Measurements from ENCODE around the gene MYH7.
A peak's percentile ranks its signal among the peaks of the same experiment; 100 is the strongest.

The MYH7 gene

GRCh38 chr14:23385642-23386265 is 49.7 kb downstream of the MYH7 start:
- DNase-seq: no peak

GRCh38 chr14:23385244-23385641 is 50.2 kb downstream of the MYH7 start:
- no peak for DNase-seq

GRCh38 chr14:23384364-23385080 is 50.9 kb downstream of the MYH7 start:
- no peak for DNase-seq

- DNase-seq: no peak
These were observed 52.6 kb downstream of the MYH7 start for GRCh38 chr14:23382731-23383440.

GRCh38 chr14:23382276-23382675 is 53.2 kb downstream of the MYH7 start:
- no peak for DNase-seq

GRCh38 chr14:23381871-23382270 is 53.6 kb downstream of the MYH7 start:
- DNase-seq: no peak

GRCh38 chr14:23380976-23381375 is 54.5 kb downstream of the MYH7 start:
- DNase-seq: no peak

- DNase-seq: no peak
These were observed 55.1 kb downstream of the MYH7 start for GRCh38 chr14:23380197-23380914.

GRCh38 chr14:23379366-23380196 is 55.9 kb downstream of the MYH7 start:
- DNase-seq: peak; percentile 25 to 71 (median 58)

GRCh38 chr14:23378612-23379220 is 56.7 kb downstream of the MYH7 start:
- DNase-seq: no peak

- no peak for DNase-seq
These were observed 57.6 kb downstream of the MYH7 start for GRCh38 chr14:23377573-23378563.

- no peak for DNase-seq
These were observed 58.3 kb downstream of the MYH7 start for GRCh38 chr14:23377198-23377550.

- DNase-seq: no peak
These were observed 58.8 kb downstream of the MYH7 start, which contains the start of gene CMTM5 for GRCh38 chr14:23376482-23377197. CMTM5 (plus strand) TSS chr14:23377046; CDS start chr14:23377252, 206 bp downstream.

- no peak for DNase-seq
These were observed 59.8 kb downstream of the MYH7 start for GRCh38 chr14:23375527-23376251.

GRCh38 chr14:23373041-23373440 is 62.4 kb downstream of the MYH7 start:
- DNase-seq: no peak

- no peak for DNase-seq
These were observed 63.0 kb downstream of the MYH7 start, which contains the start of gene IL25 for GRCh38 chr14:23372509-23372908. IL25 (plus strand) TSS chr14:23372809.

GRCh38 chr14:23371865-23372264 is 63.6 kb downstream of the MYH7 start:
- no peak for DNase-seq

GRCh38 chr14:23370221-23370620 is 65.2 kb downstream of the MYH7 start:
- no peak for DNase-seq

GRCh38 chr14:23366426-23366921 is 69.0 kb downstream of the MYH7 start:
- DNase-seq: no peak

Measured in stimulated activated naive CD4-positive, alpha-beta T cell (primary cell).